KMS-11 (cell line): ENCODE data around the gene GNG7.
"Not testable (repeated sequence)": the region's sequence is repeated elsewhere in the genome, so short reads cannot be mapped to it uniquely, and the experiment has no call there.

Experiments used
- H2AFZ ChIP-seq: fragments of 200-600 bp; sonication (generic); 2 replicates; pipeline ENCODE4 v1.6.1; 2016; ENCODE audit warnings: antibody characterized with exemption, mixed run types, low read depth
- H3K27ac ChIP-seq: fragments of 200-600 bp; sonication (generic); 2 replicates; pipeline ENCODE4 v1.6.1; 2016; ENCODE audit warnings: mild to moderate bottlenecking, mixed run types
- H3K27me3 ChIP-seq: fragments of 200-600 bp; sonication (generic); 2 replicates; pipeline ENCODE4 v1.6.1; 2017; ENCODE audit warnings: mild to moderate bottlenecking, low read depth, mixed run types, moderate library complexity; ENCODE audit not compliant: insufficient read depth
- H3K36me3 ChIP-seq: fragments of 200-600 bp; sonication (generic); 2 replicates; pipeline ENCODE4 v1.6.1; 2017; ENCODE audit warnings: mild to moderate bottlenecking, mixed run types; ENCODE audit not compliant: insufficient read depth
- H3K4me1 ChIP-seq: fragments of 200-600 bp; sonication (generic); 2 replicates; pipeline ENCODE4 v1.6.1; 2016; ENCODE audit warnings: mild to moderate bottlenecking, low read depth, mixed run types; ENCODE audit not compliant: poor library complexity, severe bottlenecking
- H3K4me2 ChIP-seq: fragments of 200-600 bp; sonication (generic); 2 replicates; pipeline ENCODE4 v1.7.0; 2016; ENCODE audit warnings: mild to moderate bottlenecking, mixed run types
- H3K4me3 ChIP-seq: fragments of 200-600 bp; sonication (generic); IDR thresholded peaks from 2 replicates; pipeline ENCODE4 v1.6.1; 2017; ENCODE audit warnings: low read depth, low read length, mixed read lengths; ENCODE audit not compliant: insufficient read depth
- H3K79me2 ChIP-seq: fragments of 200-600 bp; sonication (generic); 2 replicates; pipeline ENCODE4 v1.6.1; 2016; ENCODE audit warnings: low read depth, mixed run types; ENCODE audit not compliant: insufficient read depth
- H3K9ac ChIP-seq: fragments of 200-600 bp; sonication (generic); 2 replicates; pipeline ENCODE4 v1.6.1; 2016; ENCODE audit warnings: mild to moderate bottlenecking, mixed run types
- H4K20me1 ChIP-seq: fragments of 200-600 bp; sonication (generic); 2 replicates; pipeline ENCODE4 v1.6.1; 2016; ENCODE audit warnings: mild to moderate bottlenecking, mixed run types; ENCODE audit not compliant: insufficient read depth
- CTCF ChIP-seq: fragments of 200-600 bp; sonication (generic); conservative IDR thresholded peaks from 2 replicates; pipeline ENCODE4 v1.6.1; 2017; ENCODE audit warnings: low read depth, mild to moderate bottlenecking, antibody characterized with exemption, low read length, moderate library complexity, mixed read lengths

The GNG7 gene

DNA sequence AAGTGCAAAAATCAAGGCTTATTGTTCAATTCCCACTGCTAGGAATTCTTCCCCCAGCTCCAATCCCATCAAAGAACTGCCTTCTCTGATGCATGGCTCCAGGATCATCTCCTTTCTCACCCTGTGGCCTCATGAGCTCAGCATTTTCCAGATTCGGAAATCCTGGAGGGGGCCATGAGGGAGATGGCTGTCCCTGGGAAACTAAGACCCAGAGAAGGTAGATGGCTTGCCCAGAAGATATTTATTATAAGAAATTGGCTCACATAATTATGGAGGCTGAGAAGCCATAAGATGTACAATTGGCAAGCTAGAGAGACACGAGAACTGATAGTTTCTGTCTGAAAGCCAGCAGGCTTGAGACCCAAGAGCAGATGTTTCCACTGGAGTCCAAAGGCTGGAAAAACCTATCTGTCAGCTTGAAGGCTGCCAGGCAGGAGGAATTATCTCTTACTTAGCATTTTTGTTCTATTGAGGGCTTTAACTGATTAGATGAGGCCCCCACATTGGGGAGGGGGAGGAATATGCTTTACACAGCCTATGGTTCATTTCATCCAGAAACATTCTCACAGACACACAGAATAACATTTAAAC, 168.0 kb downstream of the GNG7 start:
- H3K9ac ChIP-seq: no peak overlapping the region

DNA sequence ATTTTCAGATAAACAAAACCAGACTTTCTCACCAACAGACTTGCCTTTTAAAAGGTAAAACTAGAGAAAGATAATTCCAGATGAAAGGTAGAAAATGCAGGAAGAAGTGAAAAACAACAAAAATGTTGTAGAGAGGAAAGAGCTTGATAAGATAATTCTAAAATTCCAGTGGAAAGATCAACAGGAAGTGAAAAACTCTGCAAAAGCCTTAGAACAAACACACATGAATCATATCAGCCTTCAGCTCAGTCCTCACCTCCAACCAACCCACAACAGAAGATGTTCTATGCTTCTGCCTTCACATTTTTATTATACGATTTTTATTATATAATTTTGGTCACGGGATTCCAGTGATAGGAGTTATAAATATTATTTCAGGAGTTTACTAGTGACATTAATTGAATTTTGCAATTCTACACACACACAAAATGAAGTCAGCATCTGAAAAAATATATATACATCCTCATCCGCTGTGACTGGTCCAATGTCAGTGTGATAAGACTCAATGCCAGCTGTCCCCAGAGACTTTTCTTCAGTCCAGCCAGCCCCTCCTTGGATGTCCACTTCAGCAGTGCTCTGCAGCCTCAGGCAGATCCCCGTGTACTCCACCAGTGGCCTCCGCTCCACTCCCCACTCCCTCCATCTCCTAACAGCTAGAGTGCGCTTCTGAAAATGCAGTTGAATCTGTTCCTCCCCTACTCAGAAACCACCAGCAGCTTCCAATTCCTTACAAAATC, 168.6 kb downstream of the GNG7 start:
- Histone ChIP-seq H2AFZ (no peak overlapping the region), H3K4me1 (no peaks in the 10 kb centered on the region), H3K36me3 (no peaks in the 10 kb centered on the region), H3K79me2 (no peaks in the 10 kb centered on the region), H3K27ac (no peak overlapping the region), H3K27me3 (no peaks in the 10 kb centered on the region; the same call in 1 of the 2 replicates), H3K4me2 (no peak overlapping the region), H4K20me1 (no peaks in the 10 kb centered on the region), H3K9ac (no peak overlapping the region), H3K4me3 (no peak overlapping the region)
- no peak for TF ChIP-seq CTCF

More for the DNA sequence above, 168.0 kb downstream of the GNG7 start:
- Histone ChIP-seq H3K4me3 (no peak overlapping the region), H3K27ac (no peak overlapping the region), H3K4me2 (no peak overlapping the region), H3K27me3 (no peaks in the 10 kb centered on the region; the same call in 1 of the 2 replicates), H2AFZ (no peak overlapping the region), H3K4me1 (no peaks in the 10 kb centered on the region), H4K20me1 (no peaks in the 10 kb centered on the region), H3K36me3 (no peaks in the 10 kb centered on the region), H3K79me2 (no peaks in the 10 kb centered on the region)
- TF ChIP-seq CTCF: no peak

- H3K27ac ChIP-seq: no peak overlapping the region
- H3K79me2 ChIP-seq: no peaks in the 10 kb centered on the region
- TF ChIP-seq CTCF: no peak
- H2AFZ ChIP-seq: no peak overlapping the region
- no peak overlapping the region for H3K9ac ChIP-seq
- no peaks in the 10 kb centered on the region for H3K36me3 ChIP-seq
- no peak overlapping the region for H3K4me3 ChIP-seq
- H3K27me3 ChIP-seq: no peaks in the 10 kb centered on the region; the same call in 1 of the 2 replicates
- no peak overlapping the region for H3K4me2 ChIP-seq
- H4K20me1 ChIP-seq: no peaks in the 10 kb centered on the region
- no peaks in the 10 kb centered on the region for H3K4me1 ChIP-seq
Measured at GRCh38 chr19:2533072-2533425, 169.4 kb downstream of the GNG7 start.

GRCh38 chr19:2532252-2533071, 170.0 kb downstream of the GNG7 start:
- H3K36me3 ChIP-seq: no peaks in the 10 kb centered on the region
- no peak overlapping the region for H3K9ac ChIP-seq
- H3K4me2 ChIP-seq: no peak overlapping the region
- no peaks in the 10 kb centered on the region for H3K4me1 ChIP-seq
- no peak overlapping the region for H3K27ac ChIP-seq
- H3K79me2 ChIP-seq: no peaks in the 10 kb centered on the region
- H2AFZ ChIP-seq: no peak overlapping the region
- H4K20me1 ChIP-seq: no peaks in the 10 kb centered on the region
- H3K27me3 ChIP-seq: no peaks in the 10 kb centered on the region; the same call in 1 of the 2 replicates
- H3K4me3 ChIP-seq: no peak overlapping the region
- no peak for TF ChIP-seq CTCF

DNA sequence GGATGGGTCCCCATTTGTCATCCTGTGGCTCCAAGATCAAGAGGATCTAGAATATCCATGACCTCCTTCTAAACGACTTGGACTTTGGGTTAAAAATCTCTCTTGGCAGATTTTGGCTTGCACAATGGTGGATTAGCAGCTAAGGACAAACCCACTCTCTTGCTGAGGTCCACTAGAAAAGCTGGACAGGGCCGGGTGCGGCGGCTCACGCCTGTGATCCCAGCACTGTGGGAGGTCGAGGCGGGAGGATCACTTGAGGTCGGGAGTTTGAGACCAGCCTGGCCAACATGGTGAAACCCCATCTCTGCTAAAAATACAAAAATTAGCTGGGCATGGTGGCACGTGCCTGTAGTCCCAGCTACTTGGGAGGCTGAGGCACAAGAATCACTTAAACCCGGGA, 172.6 kb downstream of the GNG7 start:
- not testable (repeated sequence) for H3K4me2 ChIP-seq, H3K27ac ChIP-seq, H3K4me3 ChIP-seq, H4K20me1 ChIP-seq, H3K36me3 ChIP-seq, H3K27me3 ChIP-seq, H2AFZ ChIP-seq, H3K9ac ChIP-seq, H3K79me2 ChIP-seq, H3K4me1 ChIP-seq
